H1 (cell line): ENCODE measurements around the gene KCNK2. TPM values are rescaled to one million over a fixed set of nuclear protein-coding genes. Genes with fewer than 3 reads are reported as not detected.
A peak's percentile ranks its signal among the peaks of the same experiment; 100 is the strongest.

Source experiments
- CTCF ChIA-PET: fragments of 300-600 bp; sonication (Branson Sonifier 250); formaldehyde crosslinking; loops from one replicate; lab custom pipeline; 2021; ENCODE audit not compliant: partially characterized antibody; lab: Charles Lee
- POLR2A ChIA-PET: fragments of 300-600 bp; sonication (Branson Sonifier 250); formaldehyde crosslinking; loops from one replicate; lab custom pipeline; 2021; ENCODE audit warnings: inconsistent platforms; ENCODE audit not compliant: partially characterized antibody; lab: Charles Lee
- DNase-seq, 2 experiments: peaks; one replicate each; pipeline versions ENCODE4 v3.0.0 to v3.0.0-alpha.2; 2010 to 2022; ENCODE audit warnings: low spot score in 2 of 2, low read depth in 1 of 2, mixed read lengths in 1 of 2
- FAIRE-seq: peaks from 2 replicates; lab custom pipeline; 2011; peaks lifted over from hg19 to GRCh38; lab: Jason Lieb, UNC
- H2AFZ ChIP-seq: 2 replicates; pipeline ENCODE4 v1.8.1; 2012; ENCODE audit warnings: low read length, inconsistent platforms
- H2AK5ac ChIP-seq: 2 replicates; pipeline ENCODE4 v1.6.1; 2013; ENCODE audit warnings: low read depth, low read length
- H2BK120ac ChIP-seq: replicated peaks from 2 replicates; pipeline ENCODE3; 2013; ENCODE audit warnings: low read depth, low read length, inconsistent platforms
- H2BK12ac ChIP-seq: 2 replicates; pipeline ENCODE4 v1.6.1; 2013; ENCODE audit warnings: low read depth, low read length
- H2BK15ac ChIP-seq: 2 replicates; pipeline ENCODE4 v1.6.1; 2013; ENCODE audit warnings: low read length
- H2BK20ac ChIP-seq: 2 replicates; pipeline ENCODE4 v1.6.1; 2013; ENCODE audit warnings: low read length
- H2BK5ac ChIP-seq: 2 replicates; pipeline ENCODE4 v1.6.1; 2013; ENCODE audit warnings: low read depth, low read length
- H3K14ac ChIP-seq: 2 replicates; pipeline ENCODE4 v1.6.1; 2013; ENCODE audit warnings: inconsistent platforms; ENCODE audit not compliant: insufficient read length
- H3K18ac ChIP-seq: 2 replicates; pipeline ENCODE4 v1.6.1; 2013; ENCODE audit warnings: low read length; ENCODE audit errors: extremely low read depth
- H3K23ac ChIP-seq: 2 replicates; pipeline ENCODE4 v1.6.1; 2013; ENCODE audit warnings: inconsistent platforms; ENCODE audit not compliant: insufficient read length
- H3K23me2 ChIP-seq: 2 replicates; pipeline ENCODE4 v1.6.1; 2013; ENCODE audit warnings: low read depth, low read length
- H3K27ac ChIP-seq: 2 replicates; pipeline ENCODE4 v1.6.1; 2011; ENCODE audit warnings: low read depth, low read length, inconsistent platforms
- H3K27me3 ChIP-seq, 4 experiments: replicated peaks in 1 of 4; 1 replicate in 1 of 4; 2 replicates in 3 of 4; pipeline versions ENCODE4 v1.6.1 to v1.8.1; 2011 to 2013; ENCODE audit warnings: low read length in 3 of 4, mild to moderate bottlenecking in 3 of 4, inconsistent platforms in 2 of 4, mixed read lengths in 2 of 4, moderate library complexity in 1 of 4; ENCODE audit not compliant: control insufficient read depth in 3 of 4, insufficient read depth in 3 of 4; ENCODE audit errors: extremely low read depth in 1 of 4
- H3K36me3 ChIP-seq, 4 experiments: 2 replicates each; pipeline versions ENCODE4 v1.6.1 to v1.8.1; 2011 to 2013; ENCODE audit warnings: mild to moderate bottlenecking in 4 of 4, low read length in 3 of 4, moderate library complexity in 2 of 4, control low read depth in 1 of 4, inconsistent platforms in 1 of 4; ENCODE audit not compliant: insufficient read depth in 4 of 4, control insufficient read depth in 2 of 4
- H3K4ac ChIP-seq: replicated peaks from 2 replicates; pipeline ENCODE3; 2013; ENCODE audit warnings: low read length, low read depth, mixed read lengths, inconsistent platforms; ENCODE audit not compliant: insufficient read length
- H3K4me1 ChIP-seq, 4 experiments: replicated peaks in 1 of 4; 1 replicate in 1 of 4; 2 replicates in 3 of 4; pipeline versions ENCODE4 v1.6.1 to v1.8.1; 2011 to 2013; ENCODE audit warnings: low read length in 3 of 4, inconsistent platforms in 2 of 4, mixed read lengths in 1 of 4; ENCODE audit not compliant: insufficient read depth in 4 of 4, control insufficient read depth in 3 of 4
- H3K4me2 ChIP-seq, 2 experiments: 2 replicates each; pipeline versions ENCODE4 v1.6.1 to v1.8.1; 2011 to 2013; ENCODE audit warnings: low read depth in 2 of 2, low read length in 2 of 2, control low read depth in 1 of 2, inconsistent platforms in 1 of 2, mild to moderate bottlenecking in 1 of 2; ENCODE audit not compliant: insufficient read depth in 1 of 2
- H3K4me3 ChIP-seq, 4 experiments: fragments of 200-600, 300-600 bp in 1 of 4; sonication (generic), shearing (Covaris generic), sonication (Bioruptor Twin) in 1 of 4; 2 replicates each; pipeline versions ENCODE4 v1.5.1 to v1.8.1; 2011 to 2016; ENCODE audit warnings: low read length in 4 of 4, low read depth in 3 of 4, control low read depth in 2 of 4, inconsistent platforms in 2 of 4, mild to moderate bottlenecking in 2 of 4, mixed read lengths in 1 of 4, moderate library complexity in 1 of 4; ENCODE audit not compliant: insufficient read depth in 2 of 4; ENCODE audit errors: extremely low read depth in 1 of 4
- H3K56ac ChIP-seq: replicated peaks from 2 replicates; pipeline ENCODE3; 2013; ENCODE audit warnings: low read depth, mild to moderate bottlenecking, mixed read lengths, low read length, inconsistent platforms; ENCODE audit not compliant: insufficient read length
- H3K79me1 ChIP-seq: 2 replicates; pipeline ENCODE4 v1.6.1; 2013; ENCODE audit warnings: low read depth, low read length, control low read depth
- H3K79me2 ChIP-seq, 2 experiments: 2 replicates each; pipeline versions ENCODE4 v1.6.1 to v1.8.1; 2012 to 2013; ENCODE audit warnings: low read length in 2 of 2, mild to moderate bottlenecking in 2 of 2, inconsistent platforms in 1 of 2; ENCODE audit not compliant: insufficient read depth in 2 of 2, control insufficient read depth in 1 of 2
- H3K9ac ChIP-seq, 4 experiments: replicated peaks in 1 of 4; 1 replicate in 1 of 4; 2 replicates in 3 of 4; pipeline versions ENCODE4 v1.6.1 to v1.8.1; 2011 to 2013; ENCODE audit warnings: low read depth in 3 of 4, low read length in 3 of 4, control low read depth in 2 of 4, mild to moderate bottlenecking in 2 of 4, moderate library complexity in 2 of 4, inconsistent platforms in 1 of 4; ENCODE audit errors: extremely low read depth in 1 of 4
- H3K9me3 ChIP-seq, 2 experiments: 2 replicates each; pipeline versions ENCODE4 v1.6.1 to v1.8.1; 2012 to 2013; ENCODE audit warnings: mild to moderate bottlenecking in 2 of 2, moderate library complexity in 2 of 2, control low read depth in 1 of 2, inconsistent platforms in 1 of 2, low read depth in 1 of 2, low read length in 1 of 2, mixed read lengths in 1 of 2; ENCODE audit not compliant: insufficient read depth in 2 of 2
- H4K20me1 ChIP-seq, 2 experiments: replicated peaks in 1 of 2; 2 replicates each; pipeline versions ENCODE3 to v1.8.1; 2011 to 2013; ENCODE audit warnings: inconsistent platforms in 2 of 2, low read length in 2 of 2, mild to moderate bottlenecking in 1 of 2; ENCODE audit not compliant: insufficient read depth in 2 of 2, control insufficient read depth in 1 of 2
- H4K5ac ChIP-seq: 2 replicates; pipeline ENCODE4 v1.6.1; 2013; ENCODE audit warnings: low read length, low read depth, mixed read lengths, inconsistent platforms; ENCODE audit not compliant: insufficient read length
- H4K8ac ChIP-seq: 2 replicates; pipeline ENCODE4 v1.8.0; 2013; ENCODE audit warnings: mild to moderate bottlenecking, moderate library complexity, low read length, inconsistent platforms; ENCODE audit not compliant: insufficient read depth; ENCODE audit errors: extremely low read depth
- H4K91ac ChIP-seq: replicated peaks from 2 replicates; pipeline ENCODE3; 2013; ENCODE audit warnings: low read length, mixed read lengths, inconsistent platforms; ENCODE audit not compliant: insufficient read length
- CEBPB ChIP-seq: IDR thresholded peaks from 2 replicates; pipeline ENCODE4 v1.6.1; 2012; ENCODE audit warnings: low read depth, low read length
- CHD2 ChIP-seq: IDR thresholded peaks from 2 replicates; pipeline ENCODE4 v1.6.1; 2012; ENCODE audit warnings: low read length, improper control_type of control experiment
- NANOG ChIP-seq: IDR thresholded peaks from 2 replicates; pipeline ENCODE4 v1.6.1; 2011; ENCODE audit warnings: low read length, low read depth, mild to moderate bottlenecking, inconsistent platforms; ENCODE audit not compliant: insufficient read depth, poor library complexity, severe bottlenecking
- NRF1 ChIP-seq: IDR thresholded peaks from 2 replicates; pipeline ENCODE4 v1.6.1; 2011; ENCODE audit warnings: mild to moderate bottlenecking, low read depth, low read length, improper control_type of control experiment
- SAP30 ChIP-seq: fragments of 300-600 bp; sonication (generic); IDR thresholded peaks from 2 replicates; pipeline ENCODE4 v1.7.1; 2012; ENCODE audit warnings: low read length, moderate library complexity, mild to moderate bottlenecking, inconsistent platforms; ENCODE audit not compliant: insufficient read depth, insufficient replicate concordance
- WGBS, 2 experiments: shearing (Covaris generic) in 1 of 2; methylation state at CpG; one replicate each; pipeline versions ENCODE4 v1.1.6 to v1.1.7; 2013 to 2015; ENCODE audit warnings: low lambda C conversion rate in 2 of 2, mixed read lengths in 2 of 2, inconsistent platforms in 1 of 2, low coverage in 1 of 2, missing lambda C conversion rate in 1 of 2; ENCODE audit not compliant: insufficient replicate concordance in 2 of 2, insufficient coverage in 1 of 2, insufficient read length in 1 of 2; ENCODE audit errors: extremely low coverage in 1 of 2, missing lambda C conversion rate in 1 of 2; 5-methylcytosine and 5-hydroxymethylcytosine counted together
- polyA plus RNA-seq, 7 experiments: library from polyadenylated mRNA; depleted of rRNA in 3 of 7; stranded (reverse) in 5 of 7; unstranded in 2 of 7; fragments of >200 nt in 5 of 7; fragments of 200-250 nt in 2 of 7; gene quantifications; 1 replicate in 5 of 7; 2 replicates in 1 of 7; 4 replicates in 1 of 7; pipeline versions ENCODE4 v1.2.1 to v1.2.3, GENCODE V29; 2011 to 2013; ENCODE audit warnings: missing spikeins in 2 of 7, mixed read lengths in 2 of 7
- total RNA-seq: library from RNA; stranded (reverse); fragmentation: NEBNext Ultra II Directional; extraction: Animal tissue kit (Norgen Biotek cat#: 25700); gene quantifications from 2 replicates; pipeline ENCODE4 v1.2.1, GENCODE V29; 2021

KCNK2 gene
- total and polyA plus RNA-seq, 2 of the 8 experiments (the other 6 are each of a cell fraction or from before 2014, with no cell fraction given): 0.59 to 1.2 TPM

- Histone ChIP-seq H3K4me2 (no peak overlapping the region), H3K79me2 (no peaks in the 10 kb centered on the region), H2BK12ac (0 out of 2 replicates have a peak overlapping the region, but pooled peaks have one; percentile 68), H2AFZ (peak overlapping the region; percentile 91; the same call in 1 of the 2 replicates), H3K18ac (no peak overlapping the region), H3K4ac (no peak overlapping the region), H3K9me3 (no peaks in the 10 kb centered on the region), H3K56ac (no peak overlapping the region), H3K23ac (no peak overlapping the region), H2AK5ac (no peak overlapping the region), H3K9ac (no peak overlapping the region), H3K23me2 (no peaks in the 10 kb centered on the region), H2BK20ac (0 out of 2 replicates have a peak overlapping the region, but pooled peaks have one; percentile 80), H3K27ac (no peak overlapping the region), H3K27me3 (no peaks in the 10 kb centered on the region), H4K91ac (no peak overlapping the region), H2BK5ac (no peak overlapping the region), H4K5ac (no peak overlapping the region), H2BK120ac (no peak overlapping the region), H3K14ac (no peak overlapping the region), H3K36me3 (no peaks in the 10 kb centered on the region), H4K20me1 (no peaks in the 10 kb centered on the region), H3K4me1 (no peaks in the 10 kb centered on the region), H2BK15ac (no peak overlapping the region), H3K4me3 (no peak overlapping the region), H3K79me1 (no peaks in the 10 kb centered on the region), H4K8ac (no peak overlapping the region)
- no peak for FAIRE-seq
- TF ChIP-seq CHD2: no peak
- no peak for TF ChIP-seq CEBPB
- TF ChIP-seq NANOG: no peak
- TF ChIP-seq SAP30: no peak
- TF ChIP-seq NRF1: no peak
- POLR2A ChIA-PET: no interaction called here
- CTCF ChIA-PET: interaction anchor here (0.9 to 1.3 kb wide), 3 partner anchors 16 to 47 kb away, joined by 3 read pairs; no protein-coding TSS in a partner anchor
- 84% methylated on average over 6 of the region's 6 CpGs; no CpG with 5 or more reads in 1 of the 2 experiments for WGBS, 2 experiments
- no peak for DNase-seq
Observed at GRCh38 chr1:215228193-215228592, 145.7 kb downstream of the KCNK2 start.
